H1 (cell line): ENCODE results near the gene CENPP. TPM values are rescaled to one million over a fixed set of nuclear protein-coding genes. Genes with fewer than 3 reads are reported as not detected.

ENCODE experiments used
- CTCF ChIA-PET: fragments of 300-600 bp; sonication (Branson Sonifier 250); formaldehyde crosslinking; loops from one replicate; lab custom pipeline; 2021; ENCODE audit not compliant: partially characterized antibody; lab: Charles Lee
- POLR2A ChIA-PET: fragments of 300-600 bp; sonication (Branson Sonifier 250); formaldehyde crosslinking; loops from one replicate; lab custom pipeline; 2021; ENCODE audit warnings: inconsistent platforms; ENCODE audit not compliant: partially characterized antibody; lab: Charles Lee
- DNase-seq, 2 experiments: peaks; one replicate each; pipeline versions ENCODE4 v3.0.0 to v3.0.0-alpha.2; 2010 to 2022; ENCODE audit warnings: low spot score in 2 of 2, low read depth in 1 of 2, mixed read lengths in 1 of 2
- FAIRE-seq: peaks from 2 replicates; lab custom pipeline; 2011; peaks lifted over from hg19 to GRCh38; lab: Jason Lieb, UNC
- H2AFZ ChIP-seq: 2 replicates; pipeline ENCODE4 v1.8.1; 2012; ENCODE audit warnings: low read length, inconsistent platforms
- H2AK5ac ChIP-seq: 2 replicates; pipeline ENCODE4 v1.6.1; 2013; ENCODE audit warnings: low read depth, low read length
- H2BK120ac ChIP-seq: replicated peaks from 2 replicates; pipeline ENCODE3; 2013; ENCODE audit warnings: low read depth, low read length, inconsistent platforms
- H2BK12ac ChIP-seq: 2 replicates; pipeline ENCODE4 v1.6.1; 2013; ENCODE audit warnings: low read depth, low read length
- H2BK15ac ChIP-seq: 2 replicates; pipeline ENCODE4 v1.6.1; 2013; ENCODE audit warnings: low read length
- H2BK20ac ChIP-seq: 2 replicates; pipeline ENCODE4 v1.6.1; 2013; ENCODE audit warnings: low read length
- H2BK5ac ChIP-seq: 2 replicates; pipeline ENCODE4 v1.6.1; 2013; ENCODE audit warnings: low read depth, low read length
- H3K14ac ChIP-seq: 2 replicates; pipeline ENCODE4 v1.6.1; 2013; ENCODE audit warnings: inconsistent platforms; ENCODE audit not compliant: insufficient read length
- H3K18ac ChIP-seq: 2 replicates; pipeline ENCODE4 v1.6.1; 2013; ENCODE audit warnings: low read length; ENCODE audit errors: extremely low read depth
- H3K23ac ChIP-seq: 2 replicates; pipeline ENCODE4 v1.6.1; 2013; ENCODE audit warnings: inconsistent platforms; ENCODE audit not compliant: insufficient read length
- H3K23me2 ChIP-seq: 2 replicates; pipeline ENCODE4 v1.6.1; 2013; ENCODE audit warnings: low read depth, low read length
- H3K27ac ChIP-seq: 2 replicates; pipeline ENCODE4 v1.6.1; 2011; ENCODE audit warnings: low read depth, low read length, inconsistent platforms
- H3K27me3 ChIP-seq, 4 experiments: replicated peaks in 1 of 4; 1 replicate in 1 of 4; 2 replicates in 3 of 4; pipeline versions ENCODE4 v1.6.1 to v1.8.1; 2011 to 2013; ENCODE audit warnings: low read length in 3 of 4, mild to moderate bottlenecking in 3 of 4, inconsistent platforms in 2 of 4, mixed read lengths in 2 of 4, moderate library complexity in 1 of 4; ENCODE audit not compliant: control insufficient read depth in 3 of 4, insufficient read depth in 3 of 4; ENCODE audit errors: extremely low read depth in 1 of 4
- H3K36me3 ChIP-seq, 4 experiments: 2 replicates each; pipeline versions ENCODE4 v1.6.1 to v1.8.1; 2011 to 2013; ENCODE audit warnings: mild to moderate bottlenecking in 4 of 4, low read length in 3 of 4, moderate library complexity in 2 of 4, control low read depth in 1 of 4, inconsistent platforms in 1 of 4; ENCODE audit not compliant: insufficient read depth in 4 of 4, control insufficient read depth in 2 of 4
- H3K4ac ChIP-seq: replicated peaks from 2 replicates; pipeline ENCODE3; 2013; ENCODE audit warnings: low read length, low read depth, mixed read lengths, inconsistent platforms; ENCODE audit not compliant: insufficient read length
- H3K4me1 ChIP-seq, 4 experiments: replicated peaks in 1 of 4; 1 replicate in 1 of 4; 2 replicates in 3 of 4; pipeline versions ENCODE4 v1.6.1 to v1.8.1; 2011 to 2013; ENCODE audit warnings: low read length in 3 of 4, inconsistent platforms in 2 of 4, mixed read lengths in 1 of 4; ENCODE audit not compliant: insufficient read depth in 4 of 4, control insufficient read depth in 3 of 4
- H3K4me2 ChIP-seq, 2 experiments: 2 replicates each; pipeline versions ENCODE4 v1.6.1 to v1.8.1; 2011 to 2013; ENCODE audit warnings: low read depth in 2 of 2, low read length in 2 of 2, control low read depth in 1 of 2, inconsistent platforms in 1 of 2, mild to moderate bottlenecking in 1 of 2; ENCODE audit not compliant: insufficient read depth in 1 of 2
- H3K4me3 ChIP-seq, 4 experiments: fragments of 200-600, 300-600 bp in 1 of 4; sonication (generic), shearing (Covaris generic), sonication (Bioruptor Twin) in 1 of 4; 2 replicates each; pipeline versions ENCODE4 v1.5.1 to v1.8.1; 2011 to 2016; ENCODE audit warnings: low read length in 4 of 4, low read depth in 3 of 4, control low read depth in 2 of 4, inconsistent platforms in 2 of 4, mild to moderate bottlenecking in 2 of 4, mixed read lengths in 1 of 4, moderate library complexity in 1 of 4; ENCODE audit not compliant: insufficient read depth in 2 of 4; ENCODE audit errors: extremely low read depth in 1 of 4
- H3K56ac ChIP-seq: replicated peaks from 2 replicates; pipeline ENCODE3; 2013; ENCODE audit warnings: low read depth, mild to moderate bottlenecking, mixed read lengths, low read length, inconsistent platforms; ENCODE audit not compliant: insufficient read length
- H3K79me1 ChIP-seq: 2 replicates; pipeline ENCODE4 v1.6.1; 2013; ENCODE audit warnings: low read depth, low read length, control low read depth
- H3K79me2 ChIP-seq, 2 experiments: 2 replicates each; pipeline versions ENCODE4 v1.6.1 to v1.8.1; 2012 to 2013; ENCODE audit warnings: low read length in 2 of 2, mild to moderate bottlenecking in 2 of 2, inconsistent platforms in 1 of 2; ENCODE audit not compliant: insufficient read depth in 2 of 2, control insufficient read depth in 1 of 2
- H3K9ac ChIP-seq, 4 experiments: replicated peaks in 1 of 4; 1 replicate in 1 of 4; 2 replicates in 3 of 4; pipeline versions ENCODE4 v1.6.1 to v1.8.1; 2011 to 2013; ENCODE audit warnings: low read depth in 3 of 4, low read length in 3 of 4, control low read depth in 2 of 4, mild to moderate bottlenecking in 2 of 4, moderate library complexity in 2 of 4, inconsistent platforms in 1 of 4; ENCODE audit errors: extremely low read depth in 1 of 4
- H3K9me3 ChIP-seq, 2 experiments: 2 replicates each; pipeline versions ENCODE4 v1.6.1 to v1.8.1; 2012 to 2013; ENCODE audit warnings: mild to moderate bottlenecking in 2 of 2, moderate library complexity in 2 of 2, control low read depth in 1 of 2, inconsistent platforms in 1 of 2, low read depth in 1 of 2, low read length in 1 of 2, mixed read lengths in 1 of 2; ENCODE audit not compliant: insufficient read depth in 2 of 2
- H4K20me1 ChIP-seq, 2 experiments: replicated peaks in 1 of 2; 2 replicates each; pipeline versions ENCODE3 to v1.8.1; 2011 to 2013; ENCODE audit warnings: inconsistent platforms in 2 of 2, low read length in 2 of 2, mild to moderate bottlenecking in 1 of 2; ENCODE audit not compliant: insufficient read depth in 2 of 2, control insufficient read depth in 1 of 2
- H4K5ac ChIP-seq: 2 replicates; pipeline ENCODE4 v1.6.1; 2013; ENCODE audit warnings: low read length, low read depth, mixed read lengths, inconsistent platforms; ENCODE audit not compliant: insufficient read length
- H4K8ac ChIP-seq: 2 replicates; pipeline ENCODE4 v1.8.0; 2013; ENCODE audit warnings: mild to moderate bottlenecking, moderate library complexity, low read length, inconsistent platforms; ENCODE audit not compliant: insufficient read depth; ENCODE audit errors: extremely low read depth
- H4K91ac ChIP-seq: replicated peaks from 2 replicates; pipeline ENCODE3; 2013; ENCODE audit warnings: low read length, mixed read lengths, inconsistent platforms; ENCODE audit not compliant: insufficient read length
- ASH2L ChIP-seq: fragments of 200-600, 300-600 bp; sonication (generic); IDR thresholded peaks from one replicate; pipeline ENCODE4 v1.7.1; 2017; ENCODE audit warnings: low read length
- BRCA1 ChIP-seq: IDR thresholded peaks from 2 replicates; pipeline ENCODE4 v1.6.1; 2012; ENCODE audit warnings: low read depth, low read length, improper control_type of control experiment
- CBX8 ChIP-seq: fragments of 300-800, 300-1000 bp; sonication (generic); IDR thresholded peaks from 2 replicates; pipeline ENCODE4 v1.7.1; 2016; ENCODE audit warnings: low read depth, low read length, borderline replicate concordance
- CEBPB ChIP-seq: IDR thresholded peaks from 2 replicates; pipeline ENCODE4 v1.6.1; 2012; ENCODE audit warnings: low read depth, low read length
- KDM4A ChIP-seq: IDR thresholded peaks from one replicate; pipeline ENCODE4 v1.7.1; 2012; ENCODE audit warnings: low read depth, mild to moderate bottlenecking, moderate library complexity, low read length, inconsistent platforms; ENCODE audit not compliant: severe bottlenecking
- KDM5A ChIP-seq: fragments of 200-600 bp; IDR thresholded peaks from 2 replicates; pipeline ENCODE4 v1.7.1; 2012; ENCODE audit warnings: mild to moderate bottlenecking, low read length, inconsistent platforms, mixed read lengths
- PHF8 ChIP-seq: fragments of 200-600 bp; sonication (generic); conservative IDR thresholded peaks from 2 replicates; pipeline ENCODE4 v1.7.1; 2012; ENCODE audit warnings: low read depth, mild to moderate bottlenecking, inconsistent platforms, low read length, moderate library complexity
- POLR2AphosphoS5 ChIP-seq: IDR thresholded peaks from 2 replicates; pipeline ENCODE4 v1.6.1; 2011; ENCODE audit warnings: low read depth, low read length
- SIRT6 ChIP-seq: IDR thresholded peaks from one replicate; pipeline ENCODE4 v1.7.1; 2012; ENCODE audit warnings: low read length, inconsistent platforms
- SUZ12 ChIP-seq: fragments of 200-600 bp; sonication (generic); IDR thresholded peaks from 2 replicates; pipeline ENCODE4 v1.6.1; 2012; ENCODE audit warnings: mild to moderate bottlenecking, inconsistent platforms, low read length, moderate library complexity, mixed read lengths
- TAF7 ChIP-seq: optimal IDR thresholded peaks from 2 replicates; pipeline ENCODE3; 2011; ENCODE audit warnings: low read depth, mild to moderate bottlenecking, inconsistent platforms, low read length, moderate library complexity, borderline replicate concordance
- WGBS, 2 experiments: shearing (Covaris generic) in 1 of 2; methylation state at CpG; one replicate each; pipeline versions ENCODE4 v1.1.6 to v1.1.7; 2013 to 2015; ENCODE audit warnings: low lambda C conversion rate in 2 of 2, mixed read lengths in 2 of 2, inconsistent platforms in 1 of 2, low coverage in 1 of 2, missing lambda C conversion rate in 1 of 2; ENCODE audit not compliant: insufficient replicate concordance in 2 of 2, insufficient coverage in 1 of 2, insufficient read length in 1 of 2; ENCODE audit errors: extremely low coverage in 1 of 2, missing lambda C conversion rate in 1 of 2; 5-methylcytosine and 5-hydroxymethylcytosine counted together
- polyA plus RNA-seq, 7 experiments: library from polyadenylated mRNA; depleted of rRNA in 3 of 7; stranded (reverse) in 5 of 7; unstranded in 2 of 7; fragments of >200 nt in 5 of 7; fragments of 200-250 nt in 2 of 7; gene quantifications; 1 replicate in 5 of 7; 2 replicates in 1 of 7; 4 replicates in 1 of 7; pipeline versions ENCODE4 v1.2.1 to v1.2.3, GENCODE V29; 2011 to 2013; ENCODE audit warnings: missing spikeins in 2 of 7, mixed read lengths in 2 of 7
- total RNA-seq: library from RNA; stranded (reverse); fragmentation: NEBNext Ultra II Directional; extraction: Animal tissue kit (Norgen Biotek cat#: 25700); gene quantifications from 2 replicates; pipeline ENCODE4 v1.2.1, GENCODE V29; 2021
- TF ChIP-seq, protein P1 (sequence below): IDR thresholded peaks from 2 replicates; pipeline ENCODE4 v1.6.1; 2011; ENCODE audit warnings: low read length, improper control_type of control experiment
- TF ChIP-seq, protein P2 (sequence below): IDR thresholded peaks from 2 replicates; pipeline ENCODE4 v1.6.1; 2011; ENCODE audit warnings: low read depth, mild to moderate bottlenecking, low read length; ENCODE audit not compliant: insufficient read depth

The CENPP gene
- total and polyA plus RNA-seq, 2 of the 8 experiments (the other 6 are each of a cell fraction or from before 2014, with no cell fraction given), result 2.7 to 10.8 TPM

DNA sequence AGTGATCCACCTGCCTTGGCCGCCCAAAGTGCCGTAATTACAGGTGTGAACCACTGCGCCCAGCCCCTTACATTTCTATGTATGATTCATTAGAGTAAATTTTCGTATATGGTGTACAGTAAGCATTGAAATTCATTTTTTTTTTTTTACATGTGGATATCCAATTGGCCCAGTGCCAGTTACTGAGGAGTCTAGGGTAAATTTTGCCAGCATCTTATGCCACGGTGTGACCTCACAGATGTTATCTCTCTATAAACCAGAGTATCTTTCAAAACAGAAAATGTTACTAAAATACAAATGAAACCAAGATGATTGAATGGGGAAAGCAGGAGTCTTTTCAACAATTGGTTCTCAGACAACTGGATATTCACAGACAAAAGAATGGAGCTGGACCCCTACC is 279.5 kb downstream of the CENPP start:
- H2BK20ac ChIP-seq, result no peak overlapping the region
- no peaks in the 10 kb centered on the region for H3K79me1 ChIP-seq
- no peaks in the 10 kb centered on the region for H4K20me1 ChIP-seq
- CTCF ChIA-PET, result interaction anchor here (0.7 kb wide), 1 partner anchor 184 kb away, joined by 3 read pairs; no protein-coding TSS in a partner anchor
- no peak overlapping the region for H3K9ac ChIP-seq
- no peak overlapping the region for H3K56ac ChIP-seq
- WGBS, 2 experiments, result 94% methylated on average over 5 of the region's 5 CpGs; no CpG with 5 or more reads in 1 of the 2 experiments
- no peaks in the 10 kb centered on the region for H3K23me2 ChIP-seq
- no peak overlapping the region for H3K4me2 ChIP-seq
- H4K91ac ChIP-seq, result no peak overlapping the region
- POLR2A ChIA-PET, result no interaction called here
- H2AK5ac ChIP-seq, result no peak overlapping the region
- H2BK12ac ChIP-seq, result no peak overlapping the region
- H3K36me3 ChIP-seq, result no peaks in the 10 kb centered on the region
- no peak overlapping the region for H3K4ac ChIP-seq
- H2BK120ac ChIP-seq, result no peak overlapping the region
- no peak overlapping the region for H2AFZ ChIP-seq
- no peak overlapping the region for H3K18ac ChIP-seq
- no peak overlapping the region for H4K8ac ChIP-seq
- no peak overlapping the region for H3K14ac ChIP-seq
- H3K79me2 ChIP-seq, result no peaks in the 10 kb centered on the region
- H3K27me3 ChIP-seq, result 0 out of 7 replicates have a peak, but pooled peaks cover 0 to 2% (median 0%) of the 10 kb centered on the region in 4 experiments
- no peak for DNase-seq
- H4K5ac ChIP-seq, result no peak overlapping the region
- H3K27ac ChIP-seq, result no peak overlapping the region
- FAIRE-seq, result no peak
- no peak overlapping the region for H3K23ac ChIP-seq
- H3K9me3 ChIP-seq, result peaks cover 0 to 7% of the 10 kb centered on the region in 2 experiments; a peak in 1 of 4 replicates
- H3K4me3 ChIP-seq, result no peak overlapping the region
- no peak overlapping the region for H2BK15ac ChIP-seq
- no peaks in the 10 kb centered on the region for H3K4me1 ChIP-seq
- H2BK5ac ChIP-seq, result no peak overlapping the region
- no peak for TF ChIP-seq ASH2L
- TF ChIP-seq, protein P1, sequence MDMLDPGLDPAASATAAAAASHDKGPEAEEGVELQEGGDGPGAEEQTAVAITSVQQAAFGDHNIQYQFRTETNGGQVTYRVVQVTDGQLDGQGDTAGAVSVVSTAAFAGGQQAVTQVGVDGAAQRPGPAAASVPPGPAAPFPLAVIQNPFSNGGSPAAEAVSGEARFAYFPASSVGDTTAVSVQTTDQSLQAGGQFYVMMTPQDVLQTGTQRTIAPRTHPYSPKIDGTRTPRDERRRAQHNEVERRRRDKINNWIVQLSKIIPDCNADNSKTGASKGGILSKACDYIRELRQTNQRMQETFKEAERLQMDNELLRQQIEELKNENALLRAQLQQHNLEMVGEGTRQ, result no peak
- no peak for TF ChIP-seq SUZ12
- no peak for TF ChIP-seq PHF8
- TF ChIP-seq KDM4A, result no peak
- no peak for TF ChIP-seq BRCA1
- TF ChIP-seq POLR2AphosphoS5, result no peak
- TF ChIP-seq KDM5A, result no peak
- no peak for TF ChIP-seq TAF7
- TF ChIP-seq SIRT6, result no peak
- no peak for TF ChIP-seq CEBPB
- no peak for TF ChIP-seq CBX8
- TF ChIP-seq, protein P2, sequence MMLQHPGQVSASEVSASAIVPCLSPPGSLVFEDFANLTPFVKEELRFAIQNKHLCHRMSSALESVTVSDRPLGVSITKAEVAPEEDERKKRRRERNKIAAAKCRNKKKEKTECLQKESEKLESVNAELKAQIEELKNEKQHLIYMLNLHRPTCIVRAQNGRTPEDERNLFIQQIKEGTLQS, result no peak
